A549 (cell line): ENCODE results near the gene MARS1.

ENCODE experiments used
- CBX2 ChIP-seq: fragments of 200-600 bp; sonication (generic); IDR thresholded peaks from 2 replicates; pipeline ENCODE4 v1.6.1; 2016; ENCODE audit warnings: low read depth, mild to moderate bottlenecking, borderline replicate concordance
- CBX8 ChIP-seq: fragments of 200-600 bp; sonication (generic); IDR thresholded peaks from 2 replicates; pipeline ENCODE4 v1.6.1; 2016
- CTCF ChIP-seq: fragments of >200 bp; sonication (Bioruptor Twin); formaldehyde crosslinking; IDR thresholded peaks from 3 replicates; pipeline ENCODE4 v1.5.1; 2016
- GATA3 ChIP-seq: IDR thresholded peaks from 2 replicates; pipeline ENCODE4 v1.6.1; 2012; ENCODE audit warnings: borderline replicate concordance
- HOXB5 ChIP-seq: fragments of 250-450 bp; sonication (Bioruptor Pico); IDR thresholded peaks from 2 replicates; pipeline ENCODE4 v1.5.0; 2020; ENCODE audit warnings: mild to moderate bottlenecking, moderate library complexity
- PBX3 ChIP-seq: IDR thresholded peaks from 2 replicates; pipeline ENCODE4 v1.6.1; 2012
- POLR2A ChIP-seq: IDR thresholded peaks from 2 replicates; pipeline ENCODE4 v1.6.1; 2012; ENCODE audit warnings: mild to moderate bottlenecking, low read length
- SMC3 ChIP-seq: fragments of >200 bp; sonication (Bioruptor Twin); formaldehyde crosslinking; IDR thresholded peaks from 3 replicates; pipeline ENCODE4 v1.6.1; 2018; ENCODE audit warnings: inconsistent platforms

GRCh38 chr12:57454213-57454565 lies 33.7 kb upstream of the MARS1 start:
- TF ChIP-seq CTCF (no peak), POLR2A (no peak), GATA3 (no peak), SMC3 (no peak), CBX8 (no peak), CBX2 (no peak), HOXB5 (CRISPR knock-in tag) (no peak), PBX3 (no peak)
